Measurements from ENCODE around the gene EFCAB6.

- TF ChIP-seq CTCF (IDR thresholded peaks at IDR 0.05) (no peak), POLR2A (IDR thresholded peaks at IDR 0.05) (no peak), POLR2AphosphoS5 (IDR thresholded peaks at IDR 0.05) (no peak), EP300 (IDR thresholded peaks at IDR 0.05) (no peak)
Measured at GRCh38 chr22:43652845-43653244, 159.3 kb downstream of the EFCAB6 start.

Measured in gastroesophageal sphincter (tissue), 3 donors.